Right atrium auricular region (tissue), 2 donors: Measurements from ENCODE around the gene ASCL4. TPM values are rescaled to one million over a fixed set of nuclear protein-coding genes. Genes with fewer than 3 reads are reported as not detected.

ENCODE experiments used
- DNase-seq: peaks from one replicate; pipeline ENCODE4 v3.0.0-alpha.2; 2019; ENCODE audit warnings: low spot score
- H3K27ac ChIP-seq, 2 donors: fragments of 200-600 bp; sonication (generic); 1 replicate in 1 of 2; 2 replicates in 1 of 2; pipeline ENCODE4 v1.5.1; 2016 to 2019
- H3K27me3 ChIP-seq, 2 donors: fragments of 200-600 bp; sonication (generic); one replicate each; pipeline versions ENCODE4 v1.5.1 to v1.6.0; 2017 to 2019
- H3K36me3 ChIP-seq: fragments of 200-600 bp; sonication (generic); one replicate; pipeline ENCODE4 v1.5.1; 2016
- H3K4me1 ChIP-seq, 2 donors: fragments of 200-600 bp; sonication (generic); one replicate each; pipeline versions ENCODE4 v1.5.1 to v1.6.0; 2017 to 2019
- H3K4me3 ChIP-seq, 2 donors: fragments of 200-600 bp; sonication (generic); 1 replicate in 1 of 2; 2 replicates in 1 of 2; pipeline ENCODE4 v1.5.1; 2017 to 2019; ENCODE audit warnings: mild to moderate bottlenecking in 1 of 2, moderate library complexity in 1 of 2
- H3K9me3 ChIP-seq, 2 donors: fragments of 200-600 bp; sonication (generic); one replicate each; pipeline ENCODE4 v1.5.1; 2019
- CTCF ChIP-seq, 2 donors: fragments of 200-600 bp; sonication (generic); IDR thresholded peaks; one replicate each; pipeline ENCODE4 v1.5.1; 2019; ENCODE audit warnings: antibody characterized with exemption in 2 of 2
- total RNA-seq, 2 donors: library from RNA; depleted of rRNA; stranded (reverse); fragments of >200 nt; gene quantifications; one replicate each; pipeline ENCODE4 v1.1.0, GENCODE V29; 2016

Gene ASCL4
- total RNA-seq, 2 donors from 2014 or later, result not detected

GRCh38 chr12:107803092-107803491 lies 28.6 kb downstream of the ASCL4 start:
- Histone ChIP-seq H3K4me3 (no peak overlapping the region), H3K9me3 (no peaks in the 10 kb centered on the region), H3K27me3 (no peaks in the 10 kb centered on the region), H3K27ac (no peak overlapping the region), H3K36me3 (no peaks in the 10 kb centered on the region), H3K4me1 (no peaks in the 10 kb centered on the region)
- DNase-seq, result no peak
- TF ChIP-seq CTCF (IDR thresholded peaks at IDR 0.05), result no peak

- no peaks in the 10 kb centered on the region for H3K9me3 ChIP-seq
- H3K27me3 ChIP-seq, result no peaks in the 10 kb centered on the region
- no peaks in the 10 kb centered on the region for H3K36me3 ChIP-seq
- H3K27ac ChIP-seq, result no peak overlapping the region
- H3K4me1 ChIP-seq, result no peaks in the 10 kb centered on the region
- TF ChIP-seq CTCF (IDR thresholded peaks at IDR 0.05), result no peak
- no peak overlapping the region for H3K4me3 ChIP-seq
- DNase-seq, result no peak
Observed at GRCh38 chr12:107805488-107806180, 31.1 kb downstream of the ASCL4 start.

- no peaks in the 10 kb centered on the region for H3K9me3 ChIP-seq
- no peak overlapping the region for H3K4me3 ChIP-seq
- H3K27ac ChIP-seq, result no peak overlapping the region
- no peak for DNase-seq
- TF ChIP-seq CTCF (IDR thresholded peaks at IDR 0.05), result no peak
- no peaks in the 10 kb centered on the region for H3K4me1 ChIP-seq
- H3K27me3 ChIP-seq, result no peaks in the 10 kb centered on the region
- no peaks in the 10 kb centered on the region for H3K36me3 ChIP-seq
Observed at GRCh38 chr12:107807471-107808150, 33.1 kb downstream of the ASCL4 start.

GRCh38 chr12:107817250-107817649 lies 42.7 kb downstream of the ASCL4 start:
- no peak for TF ChIP-seq CTCF (IDR thresholded peaks at IDR 0.05)
- DNase-seq, result no peak
- H3K27ac ChIP-seq, result no peak overlapping the region
- H3K27me3 ChIP-seq, result no peaks in the 10 kb centered on the region
- H3K4me3 ChIP-seq, result no peak overlapping the region
- peaks cover 0 to 12% of the 10 kb centered on the region in 2 donors for H3K9me3 ChIP-seq
- no peaks in the 10 kb centered on the region for H3K4me1 ChIP-seq
- H3K36me3 ChIP-seq, result no peaks in the 10 kb centered on the region

GRCh38 chr12:107818984-107819383 lies 44.5 kb downstream of the ASCL4 start:
- no peak for DNase-seq
- Histone ChIP-seq H3K27ac (no peak overlapping the region), H3K4me1 (no peaks in the 10 kb centered on the region), H3K36me3 (no peaks in the 10 kb centered on the region), H3K27me3 (no peaks in the 10 kb centered on the region), H3K4me3 (no peak overlapping the region), H3K9me3 (peaks cover 0 to 12% of the 10 kb centered on the region in 2 donors)
- TF ChIP-seq CTCF (IDR thresholded peaks at IDR 0.05), result no peak
